NCI-H345 (cell line): ENCODE results near the gene FAM47E.
"Not testable (repeated sequence)": the region's sequence is repeated elsewhere in the genome, so short reads cannot be mapped to it uniquely, and the experiment has no call there.

Experiments used
- DNase-seq: peaks from one replicate; lab custom pipeline; 2025; lab: John Stamatoyannopoulos, UW

Gene FAM47E

DNA sequence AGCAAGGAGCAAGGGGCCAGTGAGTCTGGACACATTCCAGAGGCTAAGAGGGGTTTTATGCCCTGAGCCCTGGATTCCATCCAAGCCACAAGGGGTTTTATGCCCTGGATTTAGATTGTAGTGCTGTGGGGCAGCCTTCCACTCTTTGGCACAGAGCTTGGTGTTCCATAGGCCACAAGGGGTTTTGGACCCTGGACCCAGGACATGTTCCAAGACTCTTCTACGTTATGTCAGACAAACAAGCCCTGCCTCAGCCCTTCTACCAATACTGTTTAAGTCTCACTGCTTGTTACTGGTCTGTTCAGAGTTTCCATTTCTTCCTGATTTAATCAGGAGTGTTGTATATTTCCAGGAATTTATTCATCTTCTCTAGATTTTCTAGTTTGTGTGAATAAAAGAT, 25.1 kb upstream of the FAM47E start:
- DNase-seq: no peak

DNA sequence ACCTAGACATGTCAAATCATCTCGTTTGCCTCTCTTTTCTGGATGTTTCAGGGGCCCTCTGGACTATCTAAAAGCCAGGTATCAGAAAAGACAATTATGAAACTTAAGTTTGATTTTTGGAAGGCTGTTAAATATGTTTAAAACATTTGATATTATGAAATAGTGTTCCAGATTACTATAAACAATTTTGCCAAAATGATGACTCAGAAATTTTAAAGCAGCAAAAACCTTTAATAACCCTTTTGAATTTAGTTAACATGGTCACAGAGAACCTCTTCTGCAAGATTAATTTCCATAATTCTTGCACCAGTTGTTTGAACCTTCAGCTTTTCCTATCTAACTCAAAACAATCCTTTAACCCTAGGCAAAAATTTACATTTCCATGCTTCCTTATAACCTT, 18.8 kb upstream of the FAM47E start:
- DNase-seq: no peak

DNA sequence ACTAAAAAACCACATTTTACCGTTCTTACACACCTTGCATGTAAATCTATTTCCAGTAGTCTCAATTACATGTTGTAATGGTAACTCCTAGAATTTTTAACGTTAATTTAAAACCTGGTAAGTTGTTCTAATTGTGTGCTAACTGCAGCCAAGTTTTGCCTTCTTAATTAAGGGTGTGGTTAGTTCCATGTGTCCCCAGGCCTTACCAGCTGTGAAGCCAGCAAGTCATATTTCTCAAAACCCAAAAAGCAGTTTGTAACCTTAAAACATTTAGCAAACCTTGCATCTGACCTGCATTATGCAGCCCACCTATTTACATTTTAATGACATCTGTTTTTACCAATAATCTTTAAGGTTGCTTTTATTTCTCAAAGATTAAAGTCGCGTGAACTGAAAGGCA, 18.4 kb upstream of the FAM47E start:
- no peak for DNase-seq

DNA sequence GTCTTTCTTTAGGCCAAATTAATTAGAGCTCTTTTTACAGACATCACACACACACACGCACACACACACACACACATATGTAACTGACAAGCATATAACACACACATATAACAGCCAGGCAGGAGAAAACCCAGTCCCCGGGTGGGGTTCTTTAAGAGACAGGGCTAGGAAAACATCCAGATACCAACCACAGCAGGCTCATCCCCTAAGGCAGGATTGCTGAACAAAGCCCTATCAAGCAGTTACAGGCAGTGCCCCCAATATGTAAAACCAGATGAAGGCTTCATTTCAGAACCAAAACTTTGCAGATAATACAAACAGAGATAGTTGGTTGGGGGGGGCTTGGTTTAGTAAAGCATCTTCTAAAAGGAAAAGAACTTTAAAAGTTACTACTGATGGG, 18.0 kb upstream of the FAM47E start:
- DNase-seq: no peak

DNA sequence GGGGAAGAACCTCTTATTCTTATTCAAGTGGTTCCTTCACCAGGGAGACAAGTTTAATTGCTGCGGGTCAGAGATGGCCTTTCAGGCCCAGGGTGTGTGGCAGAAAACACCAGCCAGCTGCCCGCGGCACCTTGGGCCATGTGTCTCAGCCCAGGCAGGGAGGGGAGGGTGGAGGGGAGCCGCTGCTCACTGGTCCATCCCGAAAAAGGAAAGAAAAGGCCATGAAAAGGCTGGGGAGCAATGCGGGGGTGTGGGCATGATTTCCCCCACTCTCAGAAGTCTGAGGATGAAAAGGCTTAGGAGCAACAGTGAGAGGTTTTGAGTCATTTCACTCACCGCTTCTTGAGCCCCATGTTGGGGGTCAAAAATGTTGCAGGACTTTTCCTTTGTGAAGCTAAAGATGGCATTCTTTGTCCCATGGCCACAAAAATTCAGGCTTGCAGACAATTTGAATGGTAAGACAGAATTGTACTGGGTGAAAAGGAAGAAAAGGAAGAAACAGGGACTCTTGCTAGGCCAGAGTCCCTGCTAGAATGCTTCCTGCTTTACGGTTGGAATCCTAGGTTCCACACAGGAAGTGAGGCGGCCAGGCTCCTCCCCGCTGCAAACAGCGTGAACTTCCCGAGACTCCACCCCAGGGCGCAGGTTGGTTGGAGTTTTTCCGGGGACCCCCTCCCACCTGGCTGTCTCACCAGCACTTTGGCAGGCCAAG, 17.4 kb upstream of the FAM47E start:
- DNase-seq: no peak

DNA sequence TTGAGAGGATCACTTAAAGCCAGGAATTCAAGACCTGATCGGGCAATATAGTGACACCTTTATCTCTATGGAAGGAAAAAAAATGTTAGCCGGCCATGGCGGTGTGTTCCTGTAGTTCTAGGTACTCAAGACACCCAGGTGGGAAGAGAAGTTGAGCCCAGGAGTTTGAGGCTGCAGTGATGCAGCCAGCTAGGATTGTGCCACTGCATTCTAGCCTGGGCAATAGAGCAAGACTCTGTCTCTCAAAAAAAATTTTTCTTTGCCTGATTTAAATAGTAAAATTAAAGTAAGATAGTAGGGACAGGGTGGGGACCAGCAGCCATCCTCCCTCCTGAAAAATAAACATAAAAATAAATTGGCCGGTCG, 16.9 kb upstream of the FAM47E start:
- no peak for DNase-seq

DNA sequence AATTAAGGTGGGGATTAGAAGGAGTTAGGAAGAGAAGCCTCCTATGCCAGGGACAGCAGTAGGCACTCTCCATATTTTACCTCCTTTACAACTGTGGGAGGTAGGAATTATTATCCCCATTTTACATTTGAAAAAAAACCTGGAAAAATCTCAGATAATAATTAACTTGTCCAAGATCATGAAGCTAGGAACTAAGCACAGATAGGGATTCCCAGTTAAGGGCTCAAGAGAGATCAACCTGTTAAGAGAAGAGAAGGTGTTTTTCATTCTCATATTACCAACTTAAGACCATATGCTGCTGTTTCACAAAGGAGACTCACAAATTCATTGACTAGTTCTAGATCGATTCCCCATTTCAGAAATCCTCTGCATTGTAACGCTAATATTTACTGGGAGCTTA, 16.1 kb upstream of the FAM47E start:
- no peak for DNase-seq

DNA sequence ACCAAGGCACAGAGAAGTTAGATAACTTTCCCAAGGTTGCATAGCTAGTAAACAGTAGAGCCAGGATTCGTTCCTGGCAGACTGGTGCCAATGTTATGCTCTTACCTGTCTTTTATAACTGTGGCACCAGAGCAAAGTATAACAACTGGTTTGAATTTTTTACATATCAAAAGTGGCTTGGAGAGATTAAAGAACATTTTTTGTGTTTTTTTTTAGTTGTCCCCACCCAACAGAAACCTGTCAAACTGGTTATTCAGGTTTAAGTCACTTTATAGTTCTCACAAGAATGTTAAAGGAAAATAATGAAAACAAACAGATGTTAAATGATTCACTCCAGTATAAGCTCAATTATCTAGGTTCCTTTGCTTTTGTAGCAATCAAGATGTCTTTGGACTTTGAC, 15.6 kb upstream of the FAM47E start:
- peak; percentile 24 for DNase-seq

DNA sequence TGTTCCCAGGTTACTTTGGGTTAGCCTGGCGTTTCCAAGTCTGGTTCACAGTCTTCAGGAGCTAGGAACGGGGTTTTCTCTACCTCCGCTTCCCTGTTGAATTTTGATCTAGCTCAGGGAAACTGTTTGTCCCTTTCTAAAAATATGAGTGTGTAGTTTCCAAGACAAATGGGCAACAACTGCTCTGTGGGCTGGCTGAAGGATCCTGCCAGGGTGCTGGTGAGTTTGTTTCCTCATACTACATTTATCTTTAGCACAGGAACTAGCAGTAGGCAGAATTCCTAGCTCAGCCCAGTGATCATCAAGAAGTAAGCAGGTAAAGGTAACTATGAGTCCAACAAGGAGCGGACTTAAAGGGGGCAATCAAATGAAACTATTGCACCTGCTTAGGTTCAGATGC, 13.3 kb upstream of the FAM47E start:
- no peak for DNase-seq

DNA sequence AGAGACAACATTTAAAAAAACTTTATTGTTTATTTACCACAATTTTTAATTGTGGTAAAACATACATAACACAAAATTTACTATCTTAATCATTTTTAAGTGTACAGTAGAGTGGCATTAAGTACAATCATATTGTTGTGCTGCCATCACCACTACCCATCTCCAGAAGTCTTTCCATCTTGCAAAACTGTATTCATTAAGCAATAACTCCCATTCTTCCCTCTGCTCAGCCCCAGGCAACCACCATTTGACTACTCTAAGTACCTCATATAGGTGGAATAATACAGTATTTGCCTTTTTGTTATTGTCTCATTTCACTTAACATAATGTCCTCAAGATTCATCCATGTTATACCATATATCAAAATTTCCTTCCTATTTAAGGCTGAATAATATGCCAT, 12.8 kb upstream of the FAM47E start:
- no peak for DNase-seq

DNA sequence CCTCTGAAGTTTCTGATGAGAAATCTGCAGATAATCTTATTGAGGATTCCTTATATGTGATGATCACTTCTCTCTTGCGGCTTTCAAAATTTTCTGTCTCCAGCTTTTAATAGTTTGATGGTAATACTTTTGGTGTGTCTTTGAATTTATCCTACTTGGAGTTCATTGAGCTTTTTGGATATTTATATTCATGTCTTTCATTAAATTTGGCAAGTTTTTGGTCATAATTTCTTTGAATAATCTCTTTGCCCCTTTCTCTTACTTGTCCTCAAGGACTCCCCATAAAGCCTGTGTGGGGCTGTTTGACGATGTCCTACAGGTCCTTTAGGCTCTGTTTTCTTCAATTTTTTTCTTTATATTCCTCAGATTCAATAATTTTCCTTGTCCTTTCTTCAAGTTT, 11.3 kb upstream of the FAM47E start:
- no peak for DNase-seq

DNA sequence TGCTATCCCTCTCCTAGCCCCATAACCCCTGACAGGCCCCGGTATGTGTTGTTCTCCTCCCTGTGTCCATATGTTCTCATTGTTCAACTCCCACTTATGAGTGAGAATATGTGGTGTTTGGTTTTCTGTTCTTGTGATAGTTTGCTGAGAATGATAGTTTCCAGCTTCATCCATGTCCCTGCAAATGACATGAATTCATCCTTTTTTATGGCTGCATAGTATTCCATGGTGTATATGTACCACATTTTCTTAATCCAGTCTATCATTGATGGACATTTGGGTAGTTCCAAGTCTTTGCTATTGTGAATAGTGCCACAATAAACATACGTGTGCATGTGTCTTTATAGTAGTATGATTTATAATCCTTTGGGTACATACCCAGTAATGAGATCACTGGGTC, 7.6 kb upstream of the FAM47E start:
- DNase-seq: not testable (repeated sequence)

DNA sequence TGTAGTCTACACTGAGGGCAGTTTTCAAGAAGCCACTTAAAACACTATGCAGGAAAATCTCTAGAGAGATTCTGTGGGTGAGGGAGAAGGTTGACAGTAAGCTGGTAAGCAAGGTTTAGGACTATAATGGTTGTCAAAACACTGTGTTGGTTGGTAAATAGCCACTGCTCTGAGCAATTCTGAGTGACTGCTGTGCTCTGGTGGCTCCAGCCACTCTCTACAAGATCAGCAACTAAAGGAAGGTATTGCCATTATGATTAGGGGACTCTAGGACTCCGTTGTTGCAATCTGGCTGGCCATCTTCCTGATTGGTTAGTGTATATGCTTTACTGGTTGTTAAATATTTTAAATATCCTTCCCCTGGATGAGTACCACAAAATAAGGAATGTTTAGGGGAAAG, 5.5 kb upstream of the FAM47E start:
- no peak for DNase-seq

DNA sequence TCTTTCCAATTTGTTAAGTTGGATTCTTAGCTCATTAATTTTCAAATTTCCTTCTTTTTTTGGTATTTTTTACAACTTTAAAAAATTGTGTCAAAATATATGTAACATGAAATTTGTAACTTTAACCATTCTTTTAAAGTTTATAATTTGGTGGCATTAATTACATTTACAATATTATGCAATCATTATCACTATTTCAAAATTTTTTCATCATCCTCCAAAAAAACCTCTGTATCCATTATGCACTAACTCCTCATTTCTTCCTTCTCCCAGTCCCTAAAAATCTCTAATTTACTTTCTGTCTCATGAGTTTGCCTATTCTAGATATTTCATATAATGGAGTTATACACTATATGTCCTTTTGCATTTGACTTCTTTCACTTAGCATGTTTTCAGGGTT, 4.7 kb upstream of the FAM47E start:
- no peak for DNase-seq

DNA sequence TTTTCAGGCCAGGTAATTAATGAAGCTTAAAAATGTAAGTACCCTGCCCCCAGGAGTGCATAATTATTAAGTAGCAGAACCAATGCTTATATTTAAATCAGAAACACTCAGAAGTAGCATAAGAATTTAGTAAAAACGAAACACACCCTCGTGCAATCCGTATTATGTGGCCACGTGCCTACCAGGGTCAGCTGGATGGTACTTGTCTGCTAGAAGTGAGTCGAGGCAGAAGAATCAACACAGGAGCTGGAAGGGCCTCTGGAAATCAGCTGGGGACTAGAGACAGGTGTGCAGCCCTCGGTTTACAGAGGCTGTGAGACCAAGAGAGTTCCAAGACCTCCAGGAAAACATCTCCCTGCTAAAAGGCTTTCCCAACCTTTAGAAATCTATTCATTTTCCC, 559 bp upstream of the FAM47E start:
- peak; percentile 56 for DNase-seq

DNA sequence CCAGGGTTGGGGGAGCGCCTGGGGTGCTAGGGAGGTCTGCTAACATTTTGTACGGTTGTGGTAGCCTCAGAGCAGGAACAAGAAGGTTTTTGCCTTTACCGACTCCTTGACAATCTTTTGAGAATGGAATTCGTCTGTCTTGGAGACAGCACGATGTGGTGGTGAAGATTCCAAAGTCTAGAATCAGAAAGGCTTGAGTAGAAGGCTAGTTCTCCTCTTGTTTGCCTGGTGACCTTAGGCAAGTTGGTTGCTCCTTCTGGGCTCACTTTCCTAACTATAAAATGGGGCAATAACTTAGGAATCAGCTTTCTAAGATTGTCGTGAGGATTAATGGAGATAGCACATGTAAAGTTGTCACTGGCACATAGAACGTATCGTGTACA, 741 bp downstream of the FAM47E start:
- no peak for DNase-seq

DNA sequence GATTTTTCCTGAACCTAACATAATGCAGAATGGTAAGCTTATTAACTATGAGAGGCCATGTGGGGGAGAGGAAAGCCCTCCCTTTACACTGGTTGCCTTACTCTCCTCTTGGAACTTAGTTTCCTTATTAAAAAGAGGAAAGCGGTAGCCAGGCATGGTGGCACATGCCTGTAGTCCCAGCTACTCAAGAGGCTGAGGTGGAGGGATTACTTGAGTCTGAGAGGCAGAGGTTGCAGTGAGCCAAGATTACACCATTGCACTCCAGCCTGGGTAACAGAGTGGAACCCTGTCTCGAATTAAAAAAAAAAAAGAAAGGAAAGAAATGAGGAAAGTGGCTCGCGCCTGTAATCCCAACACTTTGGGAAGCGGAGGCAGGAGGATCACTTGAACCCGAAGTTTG, 2.0 kb downstream of the FAM47E start:
- DNase-seq: no peak

DNA sequence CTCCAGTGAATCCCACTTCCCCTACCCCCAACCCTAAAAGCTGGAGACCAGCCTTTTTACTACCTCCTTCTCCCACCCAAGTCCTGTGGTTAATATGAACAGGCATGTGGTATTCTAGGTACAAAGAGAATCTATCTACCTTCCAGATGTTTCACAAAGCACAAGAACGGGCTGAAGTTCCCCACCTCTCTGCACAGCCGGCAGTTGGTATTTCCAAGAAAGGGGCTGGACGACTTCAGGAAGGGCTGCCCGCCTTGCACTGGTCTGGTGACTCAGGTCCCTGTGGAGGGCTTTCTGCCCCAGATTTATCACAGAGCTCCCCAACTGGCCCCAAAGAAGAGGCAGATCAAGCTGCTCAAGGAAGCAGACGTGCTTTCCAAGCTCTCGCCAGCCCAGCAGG, 4.5 kb downstream of the FAM47E start:
- DNase-seq: no peak

DNA sequence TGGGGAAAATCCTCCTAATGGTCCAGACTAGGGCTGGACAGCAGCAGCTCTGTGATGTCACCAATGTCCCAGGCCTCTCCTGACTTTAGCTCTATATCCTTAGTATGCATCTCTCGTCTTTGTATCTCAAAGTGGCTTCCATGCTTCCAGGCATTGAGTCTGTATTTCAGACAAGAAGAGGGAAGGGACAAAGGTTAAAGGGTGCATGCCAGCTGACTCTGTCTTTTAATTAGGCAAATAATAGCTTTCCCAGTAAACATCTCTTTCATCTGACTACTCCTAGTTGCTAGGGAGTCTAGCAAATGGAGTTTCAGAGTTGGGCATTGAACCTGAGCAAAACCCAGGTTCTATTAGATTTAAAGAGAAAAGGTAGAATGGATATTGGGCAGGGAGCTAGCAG, 5.4 kb downstream of the FAM47E start:
- DNase-seq: no peak

DNA sequence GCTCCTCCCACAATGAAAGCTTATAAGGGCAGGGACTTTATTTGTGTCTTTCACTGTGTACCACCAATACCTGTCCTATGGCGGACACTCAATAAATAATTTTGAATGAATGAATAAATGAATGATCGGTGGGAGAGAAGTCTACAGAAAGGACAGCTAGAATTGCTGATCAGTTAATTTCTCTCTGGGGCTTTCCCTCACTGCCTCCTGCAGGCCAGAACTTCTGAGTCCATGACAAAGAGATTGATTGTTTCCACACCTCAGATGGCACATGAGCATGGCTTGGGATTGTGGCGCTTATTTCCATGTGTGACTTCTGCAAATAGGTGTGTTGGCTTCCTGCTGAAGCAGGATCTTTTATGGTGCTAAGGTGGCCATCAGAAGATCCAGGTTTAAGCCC, 6.3 kb downstream of the FAM47E start:
- no peak for DNase-seq

DNA sequence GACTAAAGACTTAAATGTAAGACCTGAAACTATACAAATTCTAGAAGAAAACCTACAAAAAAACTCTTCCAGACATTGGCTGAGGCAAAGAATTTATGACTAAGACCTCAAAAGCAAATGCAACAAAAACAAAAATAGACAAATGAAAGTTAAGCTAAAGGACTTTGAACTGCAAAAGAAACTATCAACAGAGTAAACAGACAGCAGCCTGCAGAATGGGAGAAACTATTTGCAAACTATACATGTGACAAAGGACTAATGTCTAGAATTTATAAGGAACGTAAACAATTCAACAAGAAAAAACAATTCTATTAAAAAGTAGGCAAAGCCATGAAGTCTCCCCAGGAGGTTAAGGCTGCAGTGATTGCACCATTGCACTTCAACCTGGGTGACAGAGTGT, 9.1 kb downstream of the FAM47E start:
- no peak for DNase-seq

DNA sequence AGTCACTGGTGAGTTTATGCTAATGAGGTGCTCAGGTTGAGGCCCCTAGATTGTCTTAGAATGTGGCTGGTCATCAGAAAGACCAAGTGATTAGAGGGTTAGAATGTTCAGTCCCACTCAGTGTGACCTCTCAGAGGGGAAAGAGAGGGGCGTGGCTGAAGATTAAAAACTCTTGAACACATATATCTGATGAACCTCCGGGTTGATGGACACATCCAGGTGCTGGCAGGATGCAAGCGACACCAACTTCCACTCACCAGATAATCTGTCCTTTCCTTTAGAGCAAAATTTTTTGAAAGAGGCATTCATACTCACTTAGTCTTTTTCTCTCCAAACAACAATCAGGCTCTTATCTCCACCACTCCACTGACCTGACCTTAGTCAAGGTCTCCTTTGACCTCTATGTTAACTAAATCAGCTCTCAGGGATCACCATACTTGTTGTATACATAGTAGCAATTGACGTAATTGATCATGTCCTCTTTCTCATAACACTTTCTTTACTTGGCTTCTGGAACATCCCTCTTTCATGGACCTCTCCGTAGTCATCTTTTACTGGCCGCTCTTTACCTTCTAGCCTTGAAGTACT, 14.2 kb downstream of the FAM47E start:
- no peak for DNase-seq

DNA sequence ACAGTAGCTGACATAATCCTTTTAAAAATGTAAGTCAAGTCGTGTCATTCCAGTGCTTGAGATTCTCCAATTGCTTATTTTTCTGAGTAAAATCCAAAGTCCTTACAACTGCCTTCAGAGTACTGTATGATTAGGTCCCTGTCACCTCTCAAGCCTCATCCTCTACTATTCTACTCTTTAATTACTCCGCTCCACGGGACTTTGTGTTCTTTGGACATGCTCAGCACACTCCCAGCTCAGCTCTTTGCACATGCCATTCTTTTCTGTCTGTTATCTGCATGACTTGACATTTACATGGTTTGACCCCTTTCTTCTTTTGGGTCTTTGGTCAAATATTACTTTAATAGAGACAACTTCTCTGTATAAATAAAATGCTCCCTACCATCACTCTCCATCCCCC, 15.1 kb downstream of the FAM47E start:
- no peak for DNase-seq

DNA sequence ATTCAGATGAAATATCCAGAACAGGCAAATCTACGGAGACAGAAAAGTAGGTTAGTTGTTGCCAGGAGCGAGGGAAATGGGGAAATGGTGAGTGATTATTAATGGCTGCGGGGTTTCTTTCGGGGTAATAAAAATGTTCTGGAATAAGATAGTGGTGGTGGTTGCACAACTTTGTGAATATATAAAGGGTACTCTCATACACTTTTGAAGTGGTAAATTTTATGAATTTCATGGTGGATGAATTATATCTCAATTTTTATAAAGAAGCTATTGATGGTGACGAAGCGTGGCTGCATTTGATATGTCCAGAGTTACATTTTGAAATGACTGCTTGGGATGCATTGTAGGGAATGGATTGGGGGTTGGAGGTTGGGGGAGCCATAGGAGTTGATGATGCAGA, 16.3 kb downstream of the FAM47E start:
- no peak for DNase-seq
